ENCODE data around the gene TNN.
"Not testable (repeated sequence)": the region's sequence is repeated elsewhere in the genome, so short reads cannot be mapped to it uniquely, and the experiment has no call there.

TNN gene

GRCh38 chr1:175067362-175068106 lies at the start of gene TNN:
Gene TNN, plus strand, starts transcription at chr1:175067833. Its CDS starts 9,586 bp downstream, at chr1:175077419.
- in situ Hi-C loops (cut with MboI; ENCODE audit: low sequenced_read_pairs), result no loop called here

DNA sequence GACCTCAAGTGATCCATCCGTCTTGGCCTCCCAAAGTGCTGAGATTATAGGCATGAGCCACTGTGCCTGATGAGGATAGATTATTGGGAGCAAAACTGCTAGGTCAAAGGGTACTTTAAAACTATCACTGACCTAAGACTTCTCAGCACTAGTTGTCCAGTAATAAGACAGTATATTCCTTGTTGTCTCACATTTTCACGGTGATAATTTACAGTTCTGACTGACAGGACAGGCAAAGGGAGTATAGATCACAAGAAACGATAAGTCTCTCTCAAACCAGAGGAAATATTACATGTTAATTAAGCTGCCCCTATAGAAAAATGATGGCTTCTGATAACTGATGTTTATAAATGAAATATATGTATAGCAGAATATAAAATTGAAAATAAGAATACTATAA lies 48.1 kb upstream of the TNN start:
- in situ Hi-C loops (cut with MboI; ENCODE audit: low sequenced_read_pairs), result no loop called here

- in situ Hi-C loops (cut with MboI; ENCODE audit: low sequenced_read_pairs), result no loop called here
Observed at GRCh38 chr1:175023043-175023921, 44.4 kb upstream of the TNN start, which contains the start of gene MRPS14. Gene MRPS14, minus strand, starts transcription at chr1:175023425. Its CDS starts 17 bp downstream, at chr1:175023408.

DNA sequence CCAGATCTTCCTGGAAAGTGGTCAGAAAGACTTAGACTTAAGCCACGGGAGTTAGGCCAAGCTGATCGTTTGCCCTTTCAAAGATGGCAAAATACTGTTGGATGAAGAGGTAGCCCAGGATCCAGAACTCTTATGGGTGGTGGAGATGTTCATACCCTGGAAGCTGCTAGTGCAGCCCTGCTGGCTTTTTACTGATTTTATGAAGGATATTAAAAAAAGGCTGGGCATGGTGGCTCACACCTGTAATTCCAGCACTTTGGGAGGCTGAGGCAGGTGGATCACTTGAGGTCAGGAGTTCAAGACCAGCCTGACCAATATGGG lies 43.8 kb upstream of the TNN start:
- in situ Hi-C loops (cut with MboI; ENCODE audit: low sequenced_read_pairs), result not testable (repeated sequence)

DNA sequence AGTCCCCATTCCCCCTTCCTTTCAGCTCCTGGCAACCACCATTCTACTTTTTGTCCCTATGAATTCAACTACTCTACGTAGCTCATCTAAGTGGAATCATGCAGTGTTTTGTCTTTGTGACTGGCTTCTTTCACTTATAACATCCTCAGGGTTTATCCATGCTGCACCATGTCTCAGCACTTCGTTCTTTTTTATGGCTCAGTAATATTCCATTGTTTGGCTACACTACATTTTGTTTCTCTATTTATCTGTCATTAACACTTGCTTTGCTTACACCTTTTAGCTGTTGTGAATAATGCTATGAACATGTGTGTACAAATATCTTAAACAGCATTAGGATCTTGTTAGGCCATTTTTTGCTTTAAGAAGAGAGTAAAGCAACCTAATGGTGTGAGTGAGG lies 42.9 kb upstream of the TNN start:
- in situ Hi-C loops (cut with MboI; ENCODE audit: low sequenced_read_pairs), result loop anchor here (25.0 kb wide), 1 partner anchor 288 kb away; no protein-coding TSS in a partner anchor

DNA sequence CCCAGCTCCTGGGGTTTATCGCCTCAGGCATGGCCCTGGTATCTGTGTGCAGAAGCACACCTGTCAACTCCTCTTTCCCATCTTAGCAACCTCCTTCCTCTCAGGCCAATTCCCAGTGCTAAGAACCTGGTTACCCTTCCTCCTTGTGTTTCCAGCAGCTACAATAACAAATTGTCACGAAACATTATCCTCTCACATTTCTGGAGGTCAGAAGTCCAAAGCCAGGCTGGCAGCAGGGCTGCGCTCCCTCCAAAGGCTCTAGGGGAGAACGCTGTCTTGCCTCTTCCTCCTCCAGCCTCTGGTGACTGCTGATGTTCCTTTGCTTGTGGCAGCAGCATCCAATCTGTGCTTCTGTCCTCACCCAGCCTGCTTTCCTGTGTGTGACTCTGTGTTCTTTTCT lies 33.7 kb upstream of the TNN start:
- in situ Hi-C loops (cut with MboI; ENCODE audit: low sequenced_read_pairs), result loop anchor here (25.0 kb wide), 1 partner anchor 278 kb away; no protein-coding TSS in a partner anchor

- in situ Hi-C loops (cut with MboI; ENCODE audit: low sequenced_read_pairs), result loop anchor here (25.0 kb wide), 1 partner anchor 278 kb away; no protein-coding TSS in a partner anchor
Observed at GRCh38 chr1:175034775-175035174, 32.9 kb upstream of the TNN start.

GRCh38 chr1:175035865-175036264 lies 31.8 kb upstream of the TNN start:
- in situ Hi-C loops (cut with MboI; ENCODE audit: low sequenced_read_pairs), result loop anchor here (25.0 kb wide), 1 partner anchor 276 kb away; no protein-coding TSS in a partner anchor

DNA sequence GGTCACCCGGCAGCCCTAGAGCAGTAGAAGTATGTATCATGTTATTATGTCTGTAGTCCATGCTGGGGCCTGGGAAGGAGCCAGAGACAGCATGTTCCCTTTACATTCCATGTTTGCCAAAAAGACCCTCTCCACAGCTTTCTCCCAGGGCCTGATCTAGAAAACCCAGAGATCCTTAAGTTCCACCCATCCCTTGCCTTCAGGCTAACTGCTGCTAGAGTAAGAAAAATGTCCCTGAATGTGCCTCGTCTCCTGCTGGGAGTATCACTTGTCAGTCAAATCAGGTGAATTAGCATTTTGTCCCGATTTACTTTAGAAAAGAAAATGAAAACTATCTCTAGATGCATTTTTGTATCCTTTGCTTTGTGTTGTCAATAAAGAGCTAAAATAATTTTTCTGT lies 31.2 kb upstream of the TNN start:
- in situ Hi-C loops (cut with MboI; ENCODE audit: low sequenced_read_pairs), result loop anchor here (25.0 kb wide), 1 partner anchor 276 kb away; no protein-coding TSS in a partner anchor

DNA sequence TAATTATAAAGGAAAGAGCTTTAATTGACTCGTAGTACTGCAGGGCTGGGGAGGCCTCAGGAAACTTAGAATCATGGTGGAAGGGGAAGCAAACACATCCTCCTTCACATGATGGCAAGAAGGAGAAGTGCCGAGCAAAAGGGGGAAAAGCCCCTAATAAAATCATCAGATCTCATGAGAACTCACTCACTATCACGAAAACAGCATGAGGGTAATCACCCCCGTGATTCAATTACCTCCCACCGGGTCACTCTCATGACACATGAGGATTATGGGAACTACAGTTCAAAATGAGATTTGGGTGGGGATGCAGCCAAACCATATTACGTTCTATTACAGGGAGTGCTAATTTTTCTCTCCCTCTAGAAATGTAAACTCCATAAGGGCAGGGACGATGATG lies 30.2 kb upstream of the TNN start:
- in situ Hi-C loops (cut with MboI; ENCODE audit: low sequenced_read_pairs), result loop anchor here (25.0 kb wide), 1 partner anchor 275 kb away; no protein-coding TSS in a partner anchor

DNA sequence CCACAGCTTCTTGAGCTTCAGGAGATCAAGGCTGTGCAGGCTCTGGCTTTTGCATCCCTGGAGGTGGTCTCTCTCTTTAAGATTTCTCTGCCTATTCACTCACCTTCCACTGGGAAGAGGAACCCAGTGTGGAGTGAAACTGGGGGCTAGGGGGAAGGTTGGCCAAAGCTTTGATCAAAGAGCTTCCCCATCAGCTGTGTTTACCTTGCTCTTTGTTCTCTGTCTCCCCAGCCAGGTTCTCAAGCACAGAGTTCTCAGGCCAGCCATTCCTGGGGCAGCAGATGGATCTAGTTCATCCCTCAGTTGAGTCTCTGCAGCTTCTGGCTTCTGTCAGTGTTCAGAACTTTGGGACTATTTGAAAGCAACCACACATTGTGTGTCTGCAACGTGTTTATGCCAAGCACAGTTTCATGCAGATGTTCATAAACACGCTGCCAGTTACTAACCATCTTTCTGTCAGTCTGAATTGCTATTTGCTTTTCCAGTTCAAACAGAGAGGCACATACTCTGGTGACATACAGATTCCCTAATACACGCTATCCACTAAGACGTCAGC lies 27.2 kb upstream of the TNN start:
- in situ Hi-C loops (cut with MboI; ENCODE audit: low sequenced_read_pairs), result loop anchor here (25.0 kb wide), 1 partner anchor 272 kb away; no protein-coding TSS in a partner anchor

DNA sequence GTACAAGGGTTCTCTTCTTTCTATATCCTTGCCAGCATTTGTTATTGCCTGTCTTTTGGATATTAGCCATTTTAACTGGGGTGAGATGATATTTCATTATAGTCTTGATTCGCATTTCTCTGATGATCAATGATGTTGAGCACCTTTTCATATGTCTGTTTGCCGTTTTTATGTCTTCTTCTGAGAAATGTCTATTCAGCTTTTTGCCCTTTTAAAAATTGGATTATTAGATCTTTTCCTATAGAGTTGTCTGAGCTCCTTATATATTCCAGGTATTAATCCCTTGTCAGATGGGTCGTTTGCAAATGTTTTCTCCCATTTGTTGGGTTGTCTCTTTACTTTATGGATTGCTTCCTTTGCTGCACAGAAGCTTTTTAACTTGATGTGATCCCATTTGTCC lies 25.0 kb upstream of the TNN start:
- in situ Hi-C loops (cut with MboI; ENCODE audit: low sequenced_read_pairs), result loop anchor here (25.0 kb wide), 1 partner anchor 270 kb away; no protein-coding TSS in a partner anchor

DNA sequence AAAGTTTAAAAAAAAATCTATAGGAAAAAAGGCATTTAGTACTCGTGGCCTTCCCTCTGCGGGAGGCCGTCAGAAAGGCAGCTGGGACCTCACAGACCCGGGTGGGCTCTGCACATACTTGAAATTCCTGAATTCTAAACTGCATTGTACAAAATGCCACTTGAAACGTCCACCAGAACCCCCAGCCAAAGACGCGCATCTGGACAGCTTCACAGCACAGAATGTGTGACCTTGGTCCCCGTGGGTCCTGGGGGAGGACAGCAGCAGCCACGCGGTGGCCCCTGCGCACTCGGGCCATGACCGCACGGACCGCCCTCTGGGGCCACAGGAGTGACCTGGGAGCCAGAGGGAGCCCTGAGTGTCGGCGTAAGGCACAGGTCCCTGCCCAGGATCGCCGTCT lies 23.8 kb upstream of the TNN start:
- in situ Hi-C loops (cut with MboI; ENCODE audit: low sequenced_read_pairs), result loop anchor here (25.0 kb wide), 1 partner anchor 268 kb away; no protein-coding TSS in a partner anchor

DNA sequence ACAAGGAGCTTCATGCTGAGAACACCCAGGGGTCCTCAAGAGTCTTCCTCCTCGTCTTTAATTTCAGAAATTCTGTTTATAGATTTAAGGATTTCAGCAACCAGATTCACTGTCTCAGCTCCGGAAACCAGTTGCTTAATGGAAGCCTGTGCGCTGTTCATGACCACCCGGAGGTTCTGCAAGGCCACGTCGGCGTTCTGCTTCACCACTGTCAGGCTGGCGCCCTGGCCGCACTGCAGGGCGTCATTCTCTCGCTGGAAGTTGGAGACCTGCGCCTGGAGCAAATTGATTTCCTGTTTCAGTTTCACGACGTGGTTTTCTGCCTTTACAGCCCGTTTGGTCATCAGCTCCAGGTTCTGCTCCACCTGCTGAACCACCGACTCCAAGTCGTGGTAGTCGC lies 23.0 kb upstream of the TNN start:
- in situ Hi-C loops (cut with MboI; ENCODE audit: low sequenced_read_pairs), result loop anchor here (25.0 kb wide), 1 partner anchor 268 kb away; no protein-coding TSS in a partner anchor

GRCh38 chr1:175045097-175045496 lies 22.5 kb upstream of the TNN start:
- in situ Hi-C loops (cut with MboI; ENCODE audit: low sequenced_read_pairs), result loop anchor here (25.0 kb wide), 1 partner anchor 267 kb away; no protein-coding TSS in a partner anchor

GRCh38 chr1:175045519-175045918 lies 22.1 kb upstream of the TNN start:
- in situ Hi-C loops (cut with MboI; ENCODE audit: low sequenced_read_pairs), result loop anchor here (25.0 kb wide), 1 partner anchor 267 kb away; no protein-coding TSS in a partner anchor

DNA sequence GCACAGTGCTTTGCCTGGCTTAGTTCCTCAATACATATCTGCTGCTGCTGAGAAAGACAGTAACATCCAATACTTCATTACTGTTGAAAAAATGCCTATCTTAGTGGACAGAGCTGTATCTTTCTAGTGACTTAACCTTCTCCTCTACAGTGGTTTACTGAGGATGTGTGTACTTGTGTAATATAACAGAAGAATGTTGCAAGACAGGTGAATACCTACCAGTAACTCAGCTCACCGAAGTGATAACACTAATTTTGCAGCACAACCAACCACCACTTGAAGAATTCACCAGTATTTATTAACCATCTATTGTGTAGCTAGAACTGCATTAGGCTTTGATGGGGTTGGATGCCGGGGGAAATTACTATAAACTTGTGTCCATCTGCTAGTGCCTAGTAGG lies 16.6 kb upstream of the TNN start:
- in situ Hi-C loops (cut with MboI; ENCODE audit: low sequenced_read_pairs), result no loop called here

DNA sequence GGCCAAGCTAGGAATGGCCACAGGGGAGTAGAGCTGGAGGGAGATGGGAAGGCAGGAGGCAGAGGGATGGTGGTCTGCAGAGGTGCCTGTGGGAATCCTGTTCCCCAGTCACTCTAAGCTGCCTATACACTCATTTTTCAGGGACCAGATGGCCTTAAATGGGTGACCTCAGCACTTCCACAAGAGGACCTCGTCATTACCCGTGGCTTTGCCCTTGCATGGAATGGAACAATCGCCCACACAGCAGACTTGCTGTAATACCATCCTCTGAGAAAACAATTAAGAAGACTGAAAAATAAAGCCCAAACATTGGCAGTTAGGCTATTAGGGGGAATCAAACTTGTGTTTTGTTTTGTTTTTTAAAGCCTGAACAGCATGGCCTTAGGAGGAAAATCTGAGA lies 12.9 kb upstream of the TNN start:
- in situ Hi-C loops (cut with MboI; ENCODE audit: low sequenced_read_pairs), result no loop called here

GRCh38 chr1:175062339-175062738 lies 5.3 kb upstream of the TNN start:
- in situ Hi-C loops (cut with MboI; ENCODE audit: low sequenced_read_pairs), result no loop called here

- in situ Hi-C loops (cut with MboI; ENCODE audit: low sequenced_read_pairs), result no loop called here
Observed at GRCh38 chr1:175062858-175063257, 4.8 kb upstream of the TNN start.

- in situ Hi-C loops (cut with MboI; ENCODE audit: low sequenced_read_pairs), result no loop called here
Observed at GRCh38 chr1:175070818-175071217, 3.2 kb downstream of the TNN start.
